Right lobe of liver (tissue), 6 donors: ENCODE results near the gene CDC20B. TPM values are rescaled to one million over a fixed set of nuclear protein-coding genes. Genes with fewer than 3 reads are reported as not detected.
A peak's percentile ranks its signal among the peaks of the same experiment; 100 is the strongest.

Experiments
- ATAC-seq, 4 donors: fragments of 200-7000 bp; cut with Tn5 transposase; one replicate each; pipeline ENCODE4 v1.9.1; 2020; ENCODE audit warnings: mild to moderate bottlenecking in 4 of 4, moderate library complexity in 4 of 4
- DNase-seq, 3 donors: peaks; one replicate each; pipeline ENCODE4 v3.0.0-alpha.2; 2020
- H3K27ac ChIP-seq, 3 donors: fragments of 200-600 bp; one replicate each; pipeline ENCODE4 v1.8.0; 2022
- H3K27me3 ChIP-seq, 2 donors: fragments of 200-600 bp; one replicate each; pipeline ENCODE4 v1.8.0; 2022
- H3K36me3 ChIP-seq, 4 donors: fragments of 200-600 bp; sonication (generic) in 1 of 4; one replicate each; pipeline versions ENCODE4 v1.5.1 to v1.8.0; 2017 to 2022; ENCODE audit warnings: control low read depth in 1 of 4
- H3K4me1 ChIP-seq, 4 donors: fragments of 200-600 bp; sonication (generic) in 1 of 4; one replicate each; pipeline versions ENCODE4 v1.5.1 to v1.8.0; 2017 to 2022; ENCODE audit warnings: control low read depth in 1 of 4
- H3K4me3 ChIP-seq, 3 donors: fragments of 200-600 bp; one replicate each; pipeline ENCODE4 v1.8.0; 2022
- H3K9me3 ChIP-seq, 4 donors: fragments of 200-600 bp; sonication (generic) in 1 of 4; one replicate each; pipeline versions ENCODE4 v1.5.1 to v1.8.0; 2017 to 2022; ENCODE audit warnings: control low read depth in 1 of 4
- CTCF ChIP-seq, 4 donors: fragments of 200-600 bp in 3 of 4; fragments of 450-650 bp in 1 of 4; IDR thresholded peaks; one replicate each; pipeline versions ENCODE4 v1.5.1 to v1.8.0; 2016 to 2022; ENCODE audit warnings: antibody characterized with exemption in 4 of 4, mild to moderate bottlenecking in 2 of 4
- POLR2A ChIP-seq: fragments of 450-650 bp; IDR thresholded peaks from one replicate; pipeline ENCODE4 v1.6.1; 2017; ENCODE audit warnings: antibody characterized with exemption, mild to moderate bottlenecking
- WGBS: methylation state at CpG from one replicate; pipeline ENCODE4 v1.1.6; 2018; ENCODE audit warnings: low coverage, low lambda C conversion rate; ENCODE audit not compliant: insufficient coverage; ENCODE audit errors: missing lambda C conversion rate; 5-methylcytosine and 5-hydroxymethylcytosine counted together
- intact Hi-C, 2 donors: fragments of 100-400 bp; cut with DNase I; formaldehyde crosslinking; loops; one replicate each; pipeline versions ENCODE4 v1.11.2 to v1.14.1; 2022
- total RNA-seq, 6 experiments: library from RNA; depleted of rRNA in 2 of 6; stranded (reverse); fragments of >200 nt in 2 of 6; fragmentation: NEBNext Ultra II Directional in 3 of 6; extraction: Animal tissue kit (Norgen Biotek cat#: 25700) in 3 of 6; gene quantifications; one replicate each; pipeline versions ENCODE4 v1.1.0 to v1.2.4, GENCODE V29; 2016 to 2023
- donor health status: DM: no; HTN: yes; CAD: no.
- donor health status: DM: no; HTN: no; CAD: no.
- donor health status: DM: no; HTN: no; CAD: no.
- donor health status: DM: no; HTN: yes; CAD: no.
- donor health status: DM: no; HTN: yes; CAD: no.

CDC20B gene
- total RNA-seq, 6 experiments from 2014 or later = not detected

GRCh38 chr5:55136521-55136920 is 36.5 kb downstream of the CDC20B start:
- intact Hi-C loops = no loop called here
- DNase-seq = no peak
- no peaks in the 10 kb centered on the region for H3K27me3 ChIP-seq
- H3K36me3 ChIP-seq = no peaks in the 10 kb centered on the region
- no peak overlapping the region for H3K4me3 ChIP-seq
- 65% methylated on average over 3 of the region's 3 CpGs for WGBS
- no peak overlapping the region for H3K27ac ChIP-seq
- TF ChIP-seq POLR2A = no peak
- no peak for TF ChIP-seq CTCF (IDR thresholded peaks at IDR 0.05)
- H3K4me1 ChIP-seq = no peaks in the 10 kb centered on the region
- H3K9me3 ChIP-seq = no peaks in the 10 kb centered on the region
- ATAC-seq = no peak

DNA sequence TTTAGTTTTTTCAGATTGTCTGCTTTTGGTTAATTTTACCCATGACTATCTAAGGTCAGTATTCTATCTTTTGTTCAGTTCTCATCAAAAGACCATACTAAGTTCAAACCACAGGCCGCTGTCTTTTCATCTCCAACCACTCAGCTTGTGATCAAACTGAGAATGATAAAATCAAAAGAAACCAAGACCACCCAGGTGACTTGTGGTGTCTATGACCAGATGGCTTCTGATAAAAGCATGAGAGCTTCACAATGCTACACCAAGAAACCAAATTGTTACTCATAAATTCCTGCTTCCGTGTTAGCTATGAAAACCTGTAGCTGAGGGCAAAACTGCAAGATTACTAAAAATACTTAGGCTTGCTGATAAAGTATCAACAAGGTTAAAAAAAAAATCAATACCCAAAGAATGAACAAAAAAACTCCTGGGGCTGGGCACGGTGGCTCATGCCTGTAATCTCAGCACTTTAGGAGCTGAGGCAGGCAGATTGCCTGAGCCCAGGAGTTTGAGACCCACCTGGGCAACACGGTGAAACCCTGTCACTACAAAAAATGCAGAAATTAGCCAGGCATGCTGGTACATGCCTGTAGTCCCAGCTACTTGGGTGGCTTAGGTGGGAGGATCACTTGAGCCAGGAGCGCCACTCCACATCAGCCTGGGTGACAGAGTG is 38.8 kb downstream of the CDC20B start:
- no peak overlapping the region for H3K4me3 ChIP-seq
- DNase-seq (no peak), ATAC-seq (no peak)
- no peaks in the 10 kb centered on the region for H3K9me3 ChIP-seq
- TF ChIP-seq CTCF (IDR thresholded peaks at IDR 0.05) (no peak), POLR2A (no peak)
- no peaks in the 10 kb centered on the region for H3K27me3 ChIP-seq
- no peak overlapping the region for H3K27ac ChIP-seq
- H3K36me3 ChIP-seq = no peaks in the 10 kb centered on the region
- WGBS = 69% methylated on average over 5 of the region's 5 CpGs
- intact Hi-C loops = no loop called here
- no peaks in the 10 kb centered on the region for H3K4me1 ChIP-seq

- peaks cover 0 to 4% of the 10 kb centered on the region in 2 donors for H3K27me3 ChIP-seq
- 66% methylated on average over 3 of the region's 3 CpGs for WGBS
- no peak overlapping the region for H3K27ac ChIP-seq
- no peak for ATAC-seq
- DNase-seq = no peak
- intact Hi-C loops = no loop called here
- no peaks in the 10 kb centered on the region for H3K4me1 ChIP-seq
- TF ChIP-seq CTCF (IDR thresholded peaks at IDR 0.05) = no peak
- TF ChIP-seq POLR2A = no peak
- no peaks in the 10 kb centered on the region for H3K9me3 ChIP-seq
- H3K4me3 ChIP-seq = no peak overlapping the region
- no peaks in the 10 kb centered on the region for H3K36me3 ChIP-seq
Observed at GRCh38 chr5:55123365-55123764, 49.6 kb downstream of the CDC20B start.

GRCh38 chr5:55114061-55114460 is 58.9 kb downstream of the CDC20B start:
- H3K36me3 ChIP-seq = no peaks in the 10 kb centered on the region
- no peaks in the 10 kb centered on the region for H3K9me3 ChIP-seq
- H3K27ac ChIP-seq = no peak overlapping the region
- no peak for TF ChIP-seq CTCF (IDR thresholded peaks at IDR 0.05)
- no peak for TF ChIP-seq POLR2A
- WGBS = no CpG with 5 or more reads among the region's 3 CpGs
- DNase-seq (no peak), ATAC-seq (peak in 1 of 4 donors; percentile 10)
- H3K4me3 ChIP-seq = no peak overlapping the region
- intact Hi-C loops = no loop called here
- no peaks in the 10 kb centered on the region for H3K4me1 ChIP-seq
- no peaks in the 10 kb centered on the region for H3K27me3 ChIP-seq

GRCh38 chr5:55113327-55113726 is 59.6 kb downstream of the CDC20B start:
- no peak overlapping the region for H3K27ac ChIP-seq
- H3K27me3 ChIP-seq = no peaks in the 10 kb centered on the region
- intact Hi-C loops = no loop called here
- ATAC-seq (no peak), DNase-seq (no peak)
- H3K36me3 ChIP-seq = no peaks in the 10 kb centered on the region
- no peaks in the 10 kb centered on the region for H3K4me1 ChIP-seq
- no peaks in the 10 kb centered on the region for H3K9me3 ChIP-seq
- no peak overlapping the region for H3K4me3 ChIP-seq
- TF ChIP-seq CTCF (IDR thresholded peaks at IDR 0.05) = no peak
- no peak for TF ChIP-seq POLR2A
